GM18907 (cell line): ENCODE results near the gene HTR4.

Experiments used
- ATAC-seq: cut with Tn5 transposase; IDR thresholded peaks from one replicate; pipeline ENCODE4 v1.9.1; 2021; ENCODE audit warnings: mild to moderate bottlenecking, moderate library complexity; ENCODE audit not compliant: unreplicated experiment

HTR4 gene

DNA sequence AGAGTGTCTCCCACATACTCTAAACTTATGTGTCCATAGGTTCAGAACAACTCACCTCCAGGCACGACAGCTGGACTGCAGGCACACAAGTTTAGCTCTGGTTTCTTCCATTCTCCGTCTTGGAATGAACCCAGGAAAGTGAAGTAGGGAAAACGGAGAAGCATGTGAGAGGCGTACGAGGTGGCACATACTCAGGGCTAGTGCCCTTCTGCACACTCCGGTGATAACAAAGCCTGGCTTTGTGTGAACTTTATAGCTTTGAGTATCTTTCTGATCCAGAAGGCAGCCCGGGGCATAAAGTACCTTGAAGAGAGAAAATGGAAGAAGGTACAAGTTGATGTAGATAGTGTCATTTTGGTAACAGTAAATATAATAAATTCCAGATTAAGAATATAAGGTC, 11.1 kb upstream of the HTR4 start:
- no peak for ATAC-seq

DNA sequence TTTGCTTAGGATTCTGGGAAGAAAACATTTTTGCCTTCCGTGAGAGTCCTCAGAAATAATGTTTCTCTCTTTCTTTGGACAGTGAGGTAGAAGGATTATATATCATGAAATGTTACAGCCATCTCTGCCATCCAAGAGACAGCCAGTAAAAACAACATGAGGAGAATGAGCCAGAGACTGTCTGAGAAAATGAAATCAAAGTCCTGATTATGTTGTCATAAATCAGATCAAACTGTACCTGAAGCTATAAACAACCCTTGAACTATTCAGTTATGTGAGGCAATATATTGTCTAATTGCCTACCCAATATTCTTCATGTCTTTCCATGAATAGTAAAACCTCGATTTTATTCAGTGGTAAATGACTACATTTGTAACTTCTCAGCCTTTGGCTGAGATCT, 9.2 kb upstream of the HTR4 start:
- ATAC-seq, result no peak

DNA sequence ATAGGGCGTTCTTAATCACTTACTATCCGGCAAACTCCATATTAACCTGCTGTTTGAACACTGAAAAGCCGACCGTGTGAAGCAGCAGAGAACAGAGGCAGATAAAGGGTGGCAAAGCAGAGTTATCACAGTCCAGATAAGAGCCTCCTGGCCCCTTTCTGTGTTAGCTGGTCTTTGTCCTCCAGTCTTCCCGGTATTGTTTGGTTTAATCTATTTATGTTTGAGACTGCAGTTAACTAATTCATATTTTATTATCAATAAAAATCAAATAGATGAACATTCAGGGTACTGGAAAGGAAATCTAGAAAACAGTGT, 6.0 kb upstream of the HTR4 start:
- ATAC-seq, result no peak

DNA sequence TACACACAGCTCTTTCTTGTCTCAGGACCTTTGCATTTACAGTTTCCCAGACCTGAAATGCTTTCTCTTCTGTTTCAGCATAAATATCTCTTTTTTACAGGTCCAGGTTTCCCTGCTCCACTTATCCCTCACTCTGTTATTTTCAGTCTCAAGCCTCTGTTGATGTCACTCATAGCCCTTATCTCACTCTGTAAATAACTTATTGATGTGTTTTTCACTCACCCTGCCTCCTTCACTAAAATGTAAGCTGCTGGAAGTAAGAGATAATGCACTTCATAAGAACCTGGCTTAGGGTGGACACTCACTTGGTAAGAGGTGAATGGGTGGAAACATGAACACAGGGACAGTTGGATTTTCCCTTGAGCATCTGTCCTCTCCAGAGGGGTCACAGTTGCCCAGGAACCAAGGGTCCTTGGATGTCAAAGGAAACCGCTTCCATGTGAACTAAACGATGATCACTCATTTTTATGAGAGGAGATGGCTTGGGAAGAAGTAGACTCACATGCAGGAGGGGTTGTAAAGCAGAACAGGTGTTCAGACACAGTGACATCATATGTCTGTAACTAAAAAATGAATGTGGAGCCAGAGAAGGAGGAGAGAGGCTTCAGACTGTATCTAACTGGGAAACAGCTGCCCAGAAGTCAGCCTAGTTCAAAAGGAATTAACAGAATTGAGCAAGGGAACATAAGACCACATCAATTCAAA, 5.5 kb upstream of the HTR4 start:
- ATAC-seq, result no peak

DNA sequence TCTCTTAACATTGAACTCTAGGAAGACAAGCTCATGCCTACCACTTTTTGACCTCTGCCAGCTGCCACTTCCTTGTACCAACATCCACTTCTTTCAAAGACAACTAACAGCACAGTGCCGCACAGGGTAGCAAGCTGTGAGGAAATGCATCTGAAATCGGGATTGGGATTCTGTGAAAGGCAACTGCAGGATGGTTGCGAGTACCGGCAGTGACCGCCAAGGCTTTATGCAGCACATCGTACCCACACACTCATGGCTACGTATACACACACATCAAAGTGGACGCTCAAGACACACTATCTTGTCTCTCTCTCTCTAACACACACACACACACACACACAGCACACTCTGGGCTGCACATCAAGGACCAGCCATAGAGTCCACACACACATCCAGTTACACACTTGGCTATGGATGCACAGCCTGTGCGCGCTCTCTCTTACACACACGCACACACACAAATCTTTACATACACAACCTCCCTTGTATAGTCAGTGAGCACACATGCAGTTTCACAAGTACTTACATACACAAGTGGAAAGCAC, 964 bp downstream of the HTR4 start:
- no peak for ATAC-seq

DNA sequence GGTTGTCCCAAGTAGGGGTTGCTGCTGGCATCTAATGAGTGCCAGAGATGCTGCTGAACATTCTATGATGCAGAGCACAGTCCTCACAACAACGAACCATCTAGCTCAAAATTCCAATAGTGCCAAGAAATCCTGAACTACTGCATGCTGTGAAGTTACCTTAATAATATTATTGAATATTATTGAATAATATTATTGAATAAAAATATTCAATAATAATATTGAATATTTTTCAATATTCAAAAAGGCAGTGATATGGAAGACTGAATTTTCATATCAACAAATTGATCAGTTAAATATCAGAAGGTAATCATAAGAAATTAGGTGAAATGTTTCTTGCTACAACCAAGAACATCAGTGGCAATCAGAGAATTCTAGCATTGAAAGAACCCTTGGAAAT, 2.8 kb downstream of the HTR4 start:
- ATAC-seq, result no peak

DNA sequence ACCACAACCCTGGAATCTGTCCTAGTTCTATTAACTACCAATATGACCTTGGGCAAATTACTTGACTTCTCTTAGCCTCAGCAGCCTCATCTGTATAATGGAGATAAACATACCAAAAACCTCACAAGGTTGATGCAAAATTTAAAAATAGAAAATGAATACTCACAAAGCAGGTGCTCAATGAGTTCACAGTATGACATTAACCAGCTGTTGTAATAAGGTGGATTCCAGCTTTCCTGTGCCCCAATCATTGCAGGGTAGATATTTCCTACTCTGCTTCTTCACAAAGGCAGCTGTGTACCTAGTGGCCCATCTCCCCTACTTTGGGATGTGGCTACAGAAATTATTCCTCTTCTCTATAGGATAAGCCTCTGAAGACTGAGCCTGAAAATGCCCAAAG, 8.8 kb downstream of the HTR4 start:
- no peak for ATAC-seq

DNA sequence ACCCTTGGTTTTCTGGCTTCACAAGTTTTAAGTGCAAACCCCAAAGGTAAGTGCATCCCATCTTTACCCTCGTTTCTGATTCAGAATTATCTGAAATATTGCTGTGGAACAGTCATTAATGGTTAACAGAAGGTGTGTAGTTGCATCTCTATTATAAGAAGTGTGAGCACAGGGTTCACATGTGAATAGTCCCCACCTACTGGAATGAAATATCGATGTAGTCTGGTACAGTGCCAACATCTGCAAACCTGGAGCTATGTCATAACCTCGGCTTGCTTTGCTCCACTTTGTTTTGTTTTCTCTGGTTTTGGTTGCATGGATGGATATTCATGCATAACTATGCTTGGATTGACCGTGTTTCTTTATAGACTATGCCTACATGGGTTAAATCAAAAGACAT, 12.6 kb downstream of the HTR4 start:
- no peak for ATAC-seq

DNA sequence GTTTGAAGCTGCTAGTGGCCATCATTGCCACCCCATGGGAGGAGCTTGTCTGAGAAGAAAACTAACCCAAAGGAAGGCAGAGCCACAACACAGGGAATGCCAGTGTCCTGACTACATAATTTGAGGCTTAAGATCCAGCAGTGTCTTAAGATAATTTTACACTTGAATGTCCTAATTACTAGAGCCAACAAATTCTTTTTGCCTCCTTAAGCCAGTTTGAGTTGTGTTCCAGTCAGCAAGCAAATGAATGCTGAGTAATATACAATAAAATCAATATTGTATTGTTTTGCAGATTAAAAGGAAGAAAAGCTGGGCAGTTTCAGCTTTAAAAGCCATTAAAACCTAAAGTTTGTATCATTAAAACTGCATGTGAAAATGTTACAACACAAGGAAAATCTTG, 13.9 kb downstream of the HTR4 start:
- ATAC-seq, result no peak

DNA sequence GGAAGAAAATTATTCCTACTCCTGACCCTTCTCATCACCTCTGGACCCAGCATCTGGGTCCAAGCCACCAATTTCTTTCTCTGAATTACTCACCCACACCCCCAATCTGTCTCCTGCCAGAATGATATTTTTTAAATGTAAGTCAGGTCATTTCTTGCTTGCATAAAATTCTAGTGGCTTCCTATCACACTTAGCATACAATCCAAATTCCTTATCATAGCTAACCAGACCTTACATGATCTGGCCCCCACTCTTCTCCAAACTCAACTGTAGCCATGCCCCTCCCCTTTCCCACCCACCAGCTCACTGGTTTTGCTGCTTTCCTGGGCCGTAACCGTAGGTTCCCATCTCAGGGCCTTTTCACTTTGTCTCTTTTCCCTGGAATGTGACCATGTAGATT, 15.2 kb downstream of the HTR4 start:
- ATAC-seq, result no peak

DNA sequence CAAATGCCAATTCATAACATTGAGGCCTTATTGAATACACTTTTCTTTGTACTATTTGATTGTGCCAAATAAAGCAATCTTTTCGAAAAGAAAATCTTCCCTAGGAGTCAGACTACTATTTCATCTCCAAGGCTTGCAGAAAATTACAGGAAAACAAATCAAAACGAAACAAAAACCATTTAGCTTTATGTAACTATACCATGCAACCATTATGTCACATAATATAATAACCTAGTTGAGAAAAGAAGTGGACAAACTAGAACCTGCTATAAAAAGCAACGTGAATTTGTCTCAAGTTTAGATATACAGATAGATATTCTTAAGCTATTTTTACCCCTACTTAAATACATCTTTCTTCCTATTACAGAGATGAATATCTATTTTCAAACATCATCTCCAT, 18.0 kb downstream of the HTR4 start:
- no peak for ATAC-seq

DNA sequence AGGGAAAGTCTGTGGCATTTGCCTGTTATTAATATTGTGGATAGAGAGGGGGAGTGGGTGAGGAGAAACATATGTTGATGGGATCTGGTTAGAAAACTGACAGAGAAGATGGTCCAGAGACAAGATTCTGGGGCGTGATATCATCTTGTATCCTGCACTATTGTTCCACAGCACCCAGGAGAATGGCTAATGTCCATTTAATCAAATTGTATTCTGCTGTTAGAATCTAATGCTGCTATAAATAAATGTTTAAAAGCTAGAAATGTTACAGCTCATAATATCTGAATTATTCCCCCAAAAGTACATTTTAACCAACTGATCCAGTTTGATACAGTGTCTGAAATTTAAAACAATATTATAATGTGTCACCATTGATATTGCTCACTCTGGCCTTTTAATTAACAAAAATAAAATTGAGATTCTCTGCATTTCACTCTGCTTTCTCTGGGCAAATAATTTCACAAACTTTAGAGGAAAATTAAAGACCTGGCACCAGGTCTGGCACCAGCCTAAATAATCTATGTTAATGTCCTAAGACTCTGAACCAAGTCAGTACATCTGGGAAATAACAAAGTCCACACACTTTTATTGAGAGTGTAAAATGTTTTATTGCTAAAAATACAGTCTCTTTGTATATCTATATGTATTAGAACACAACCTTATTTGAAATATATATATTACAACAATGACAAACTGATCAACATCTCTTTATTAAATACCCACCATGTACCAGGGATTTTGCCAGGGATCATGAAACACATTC, 18.8 kb downstream of the HTR4 start:
- ATAC-seq, result no peak

DNA sequence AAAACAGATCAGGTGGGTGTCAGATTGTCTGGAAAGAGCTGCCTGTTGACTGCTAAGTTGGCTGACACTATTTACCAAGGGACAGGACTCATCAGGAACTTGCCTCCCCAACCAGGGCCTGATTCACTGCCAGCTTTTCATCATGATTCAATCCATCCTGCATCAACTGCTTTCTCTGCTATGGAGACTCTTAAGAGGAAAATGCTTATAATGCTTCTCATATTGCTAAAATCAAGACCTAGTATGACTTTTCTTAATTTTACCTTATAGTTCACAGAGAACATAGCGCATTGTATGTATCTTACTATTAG, 21.3 kb downstream of the HTR4 start:
- ATAC-seq, result no peak

DNA sequence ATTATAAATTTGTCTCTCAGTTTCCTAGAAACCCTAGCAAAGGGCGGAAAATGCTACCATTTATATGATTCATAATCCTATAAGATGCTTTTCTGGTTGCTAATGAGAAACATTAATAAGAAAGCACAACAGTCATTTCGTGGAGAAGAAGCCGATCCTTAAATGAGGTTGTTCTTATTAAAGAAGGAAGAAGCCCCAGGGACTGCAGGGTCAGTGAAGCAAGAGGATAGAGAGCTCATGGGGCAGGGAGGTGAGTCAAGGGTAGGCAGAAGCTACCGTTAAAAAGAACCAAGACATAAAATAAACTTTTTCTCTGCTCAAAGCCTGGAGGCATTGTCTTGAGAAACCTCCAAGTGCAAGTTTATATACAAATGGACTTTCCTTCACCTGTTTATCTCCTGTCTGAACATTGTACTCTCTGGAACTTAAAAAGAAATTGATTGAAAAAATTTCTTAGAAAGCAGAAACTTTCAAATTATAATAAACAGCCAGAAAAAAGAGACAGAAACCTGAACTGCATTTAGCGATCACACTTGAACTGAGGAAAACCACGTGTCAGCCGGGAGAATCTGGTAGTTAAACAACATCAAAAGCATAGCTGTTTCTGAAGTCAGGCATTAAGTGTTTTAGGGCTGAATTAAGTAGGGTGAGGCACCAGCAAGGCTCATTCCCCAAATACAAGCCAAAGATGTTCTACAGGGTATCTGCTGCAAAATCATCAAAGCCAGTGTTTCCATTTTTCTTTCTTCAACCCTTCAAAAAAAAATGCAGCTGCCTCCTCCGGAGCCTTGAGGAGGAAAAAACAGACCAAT, 21.9 kb downstream of the HTR4 start:
- no peak for ATAC-seq

DNA sequence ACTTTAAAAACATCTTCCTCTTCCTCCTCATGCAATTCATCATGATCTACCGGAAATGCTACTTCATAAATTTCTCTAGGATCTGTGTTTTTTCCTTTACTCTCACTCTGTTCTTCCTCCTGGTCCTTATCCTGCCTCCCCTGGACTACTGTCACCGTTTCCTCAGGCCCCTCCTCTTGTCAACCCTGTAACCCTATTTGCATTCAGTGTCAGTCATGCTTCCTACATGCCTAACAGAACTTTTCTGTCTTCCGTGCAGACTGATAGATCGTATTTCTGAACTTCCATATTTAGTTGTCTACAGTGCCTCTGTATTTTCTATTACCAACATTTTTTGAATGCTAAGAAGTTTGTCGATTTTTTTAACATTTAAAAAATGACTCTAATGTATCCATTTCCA, 27.3 kb downstream of the HTR4 start:
- no peak for ATAC-seq

DNA sequence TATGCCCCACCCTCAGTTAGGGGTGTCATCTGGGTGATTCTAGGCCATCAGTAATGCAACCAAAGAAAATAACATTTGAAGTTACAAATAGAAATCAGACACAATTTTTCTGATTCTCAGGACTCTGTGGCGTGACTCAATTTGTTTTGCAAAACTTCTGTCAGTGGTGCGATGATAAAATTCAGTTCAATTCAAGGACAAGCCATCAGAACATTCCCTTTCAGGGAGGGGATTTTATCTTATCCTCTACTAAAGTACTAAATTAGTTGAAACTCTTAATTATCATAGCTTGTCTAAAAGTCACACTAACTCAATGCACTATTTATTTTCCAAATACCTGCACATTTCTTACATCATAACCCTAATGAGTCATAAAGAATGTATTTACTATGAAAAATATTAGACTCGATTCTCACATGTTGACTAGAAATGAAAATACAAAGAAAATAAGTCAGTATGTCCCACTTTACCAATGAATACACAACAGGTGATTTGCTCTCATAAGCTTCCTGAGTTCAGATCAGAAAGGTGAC, 28.2 kb downstream of the HTR4 start:
- no peak for ATAC-seq

DNA sequence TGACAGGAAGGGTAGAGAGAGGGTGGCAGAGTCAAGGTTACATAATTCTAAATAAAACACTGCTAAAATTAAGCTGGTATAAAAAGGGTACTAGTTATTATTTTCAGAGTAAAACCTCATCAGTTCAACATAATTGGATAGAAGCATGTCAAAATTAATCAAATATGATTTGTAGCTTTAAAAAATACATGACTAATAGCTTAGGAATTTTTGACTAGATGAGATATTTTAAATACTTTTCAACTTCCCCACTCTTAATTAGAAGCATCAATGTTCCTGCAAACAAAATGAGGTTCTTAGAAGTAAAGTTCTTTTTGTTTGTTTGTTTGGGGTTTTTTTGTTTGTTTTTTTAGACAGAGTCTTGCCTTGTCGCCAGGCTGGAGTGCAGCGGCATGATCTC, 29.1 kb downstream of the HTR4 start:
- ATAC-seq, result no peak

DNA sequence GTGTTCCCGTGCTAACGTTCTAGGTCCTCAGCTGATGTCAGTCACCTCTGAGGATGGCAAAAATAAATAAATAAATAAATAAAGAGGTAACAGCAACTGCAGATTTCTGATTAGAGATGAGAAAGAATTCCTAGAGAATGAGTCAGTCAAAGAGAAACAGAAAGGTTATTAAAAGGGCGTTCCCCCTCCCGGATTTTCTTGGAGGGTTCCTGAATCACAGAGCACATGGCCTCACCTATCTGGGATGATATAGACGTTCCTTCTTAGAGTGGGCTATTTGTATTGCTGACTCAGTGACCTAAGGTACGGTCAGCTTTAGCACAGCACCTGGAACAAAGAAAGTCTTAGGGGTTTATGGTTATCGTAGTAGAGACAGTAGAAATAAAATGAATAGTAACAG, 30.6 kb downstream of the HTR4 start:
- no peak for ATAC-seq

DNA sequence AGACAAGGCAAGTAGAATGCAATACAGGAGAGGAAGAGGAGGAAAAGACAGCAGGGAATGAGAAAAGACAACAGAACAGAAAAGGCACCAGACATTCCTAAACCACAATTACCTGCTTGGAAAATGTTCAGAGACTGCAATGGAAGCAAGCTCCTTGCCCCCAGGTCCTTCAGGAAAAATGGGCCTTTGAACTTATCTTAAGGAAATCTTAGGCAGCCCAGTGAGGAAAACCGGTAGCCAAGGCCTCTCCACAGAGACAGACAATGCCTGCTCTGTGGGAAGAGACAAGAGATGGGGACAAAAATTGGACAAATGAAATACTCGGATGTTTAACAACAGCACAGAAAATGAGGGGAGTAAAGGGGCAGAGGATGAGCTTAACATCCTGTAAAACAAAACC, 31.2 kb downstream of the HTR4 start:
- no peak for ATAC-seq

DNA sequence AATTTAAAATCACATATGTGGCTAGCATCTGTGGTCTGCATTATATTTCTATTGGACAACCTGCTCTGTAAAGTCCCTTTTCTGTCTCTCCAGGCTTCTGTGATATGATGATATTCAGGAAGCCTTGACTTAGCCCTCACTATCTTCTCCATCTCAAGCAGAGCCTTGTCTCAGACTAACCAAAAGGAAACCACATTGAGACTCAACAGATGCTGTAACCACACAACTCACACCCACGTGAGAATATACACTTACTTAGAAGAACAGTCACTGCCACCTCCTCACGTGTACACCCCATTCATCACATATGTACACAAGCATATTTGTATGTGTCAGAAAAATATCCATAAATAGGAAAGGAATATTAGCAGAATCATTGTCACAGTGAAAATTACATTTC, 33.6 kb downstream of the HTR4 start:
- peak; percentile 93 for ATAC-seq

DNA sequence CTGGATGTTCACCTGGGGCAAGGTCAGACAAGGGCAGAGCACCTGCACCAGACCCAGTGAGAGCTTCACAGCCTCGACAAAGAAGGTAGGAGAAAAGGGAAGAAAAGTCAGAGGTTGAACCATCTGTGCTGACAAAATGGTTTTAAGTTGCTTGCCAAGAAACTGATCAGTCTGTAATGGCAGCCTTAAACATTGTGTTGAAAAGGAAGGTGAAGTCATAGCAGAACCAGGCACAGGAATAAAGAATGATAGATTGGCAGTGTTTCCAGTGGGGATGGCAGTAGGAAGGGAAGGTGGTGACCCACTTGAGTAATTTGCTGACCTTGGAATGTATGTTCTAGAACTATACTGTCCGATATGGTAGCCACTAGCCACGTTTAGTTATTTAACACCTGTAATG, 34.2 kb downstream of the HTR4 start:
- no peak for ATAC-seq

DNA sequence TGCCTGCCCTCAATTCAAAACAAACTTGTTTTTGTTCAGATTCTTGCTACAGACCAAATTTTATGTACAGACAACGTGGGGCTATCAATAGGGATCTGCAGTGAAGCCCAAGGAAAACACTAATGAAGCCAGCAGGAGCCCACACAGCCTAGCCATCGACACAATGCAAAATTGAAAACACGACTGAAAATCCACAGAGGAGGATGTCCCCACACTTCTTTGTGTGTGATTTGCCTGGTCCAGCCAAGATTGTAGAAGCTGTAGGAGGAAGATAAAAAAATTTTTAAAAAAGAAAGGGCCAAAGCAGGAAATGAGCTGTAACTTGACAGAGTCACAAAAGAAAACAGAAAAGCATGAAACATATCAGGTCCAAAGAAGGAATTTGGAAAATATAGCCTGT, 34.8 kb downstream of the HTR4 start:
- ATAC-seq, result no peak
